Left ventricle myocardium inferior (tissue), 1 donor: ENCODE measurements around the gene FBXO31. TPM values are rescaled to one million over a fixed set of nuclear protein-coding genes. Genes with fewer than 3 reads are reported as not detected.

Experiments
- DNase-seq: peaks from one replicate; pipeline ENCODE4 v3.0.0-alpha.2; 2020
- H3K27ac ChIP-seq: fragments of 200-600 bp; replicated peaks from 2 replicates; pipeline ENCODE4 v1.8.0; 2021
- H3K27me3 ChIP-seq: fragments of 200-600 bp; 2 replicates; pipeline ENCODE4 v1.8.0; 2021; ENCODE audit warnings: low read depth
- H3K36me3 ChIP-seq: fragments of 200-600 bp; 2 replicates; pipeline ENCODE4 v1.8.0; 2021
- H3K4me1 ChIP-seq: fragments of 200-600 bp; 2 replicates; pipeline ENCODE4 v1.8.0; 2021
- H3K4me3 ChIP-seq: fragments of 200-600 bp; 2 replicates; pipeline ENCODE4 v1.8.0; 2021; ENCODE audit warnings: mild to moderate bottlenecking, moderate library complexity
- H3K9me3 ChIP-seq: fragments of 200-600 bp; replicated peaks from 2 replicates; pipeline ENCODE4 v1.8.0; 2021
- CTCF ChIP-seq: fragments of 200-600 bp; IDR thresholded peaks from 2 replicates; pipeline ENCODE4 v1.8.0; 2021; ENCODE audit warnings: antibody characterized with exemption, mild to moderate bottlenecking, borderline replicate concordance
- intact Hi-C: fragments of 100-400 bp; cut with micrococcal nuclease; formaldehyde crosslinking; loops from one replicate; pipeline ENCODE4 v1.11.0; 2022
- total RNA-seq: library from RNA; stranded (reverse); fragmentation: NEBNext Ultra II Directional; extraction: Animal tissue kit (Norgen Biotek cat#: 25700); gene quantifications from one replicate; pipeline ENCODE4 v1.2.1, GENCODE V29; 2021
- donor health status: DM: no; HTN: yes; CAD: no; lungs with severe emphysema.

The FBXO31 gene
- total RNA-seq, 1 donor from 2014 or later: 74.5 TPM

- no peak overlapping the region for H3K27ac ChIP-seq
- H3K4me3 ChIP-seq: no peak overlapping the region
- no peaks in the 10 kb centered on the region for H3K27me3 ChIP-seq
- TF ChIP-seq CTCF: no peak
- no peaks in the 10 kb centered on the region for H3K9me3 ChIP-seq
- intact Hi-C loops: no loop called here
- peaks cover 78% of the 10 kb centered on the region for H3K36me3 ChIP-seq
- peak; percentile 8 for DNase-seq
- no peaks in the 10 kb centered on the region for H3K4me1 ChIP-seq
Observed at GRCh38 chr16:87410530-87410929, 27.0 kb upstream of the FBXO31 start.

- H3K27ac ChIP-seq: no peak overlapping the region
- TF ChIP-seq CTCF: no peak
- no peaks in the 10 kb centered on the region for H3K27me3 ChIP-seq
- DNase-seq: peak; percentile 0
- H3K4me1 ChIP-seq: peaks cover 4% of the 10 kb centered on the region
- intact Hi-C loops: no loop called here
- peaks cover 78% of the 10 kb centered on the region for H3K36me3 ChIP-seq
- H3K9me3 ChIP-seq: no peaks in the 10 kb centered on the region
- no peak overlapping the region for H3K4me3 ChIP-seq
Observed at GRCh38 chr16:87409781-87410180, 26.2 kb upstream of the FBXO31 start.

- peaks cover 8% of the 10 kb centered on the region for H3K4me1 ChIP-seq
- no peak overlapping the region for H3K27ac ChIP-seq
- DNase-seq: peak; percentile 2
- intact Hi-C loops: no loop called here
- H3K9me3 ChIP-seq: no peaks in the 10 kb centered on the region
- H3K4me3 ChIP-seq: no peak overlapping the region
- TF ChIP-seq CTCF: no peak
- H3K36me3 ChIP-seq: peaks cover 78% of the 10 kb centered on the region
- H3K27me3 ChIP-seq: no peaks in the 10 kb centered on the region
Observed at GRCh38 chr16:87409153-87409552, 25.6 kb upstream of the FBXO31 start.

- intact Hi-C loops: no loop called here
- Histone ChIP-seq H3K27ac (peak overlapping the region; percentile 43), H3K27me3 (no peaks in the 10 kb centered on the region)
Observed at GRCh38 chr16:87407511-87408112, 24.0 kb upstream of the FBXO31 start.

GRCh38 chr16:87406495-87407088, 23.0 kb upstream of the FBXO31 start:
- H3K36me3 ChIP-seq: peaks cover 86% of the 10 kb centered on the region
- DNase-seq: peak; percentile 11
- intact Hi-C loops: no loop called here

More at GRCh38 chr16:87407511-87408112, 24.0 kb upstream of the FBXO31 start:
- DNase-seq: peak; percentile 44
- H3K9me3 ChIP-seq: no peaks in the 10 kb centered on the region
- no peak for TF ChIP-seq CTCF
- no peak overlapping the region for H3K4me3 ChIP-seq
- H3K4me1 ChIP-seq: peaks cover 8% of the 10 kb centered on the region
- H3K36me3 ChIP-seq: peaks cover 86% of the 10 kb centered on the region

More at GRCh38 chr16:87406495-87407088, 23.0 kb upstream of the FBXO31 start:
- Histone ChIP-seq H3K4me1 (peaks cover 8% of the 10 kb centered on the region), H3K27ac (peak overlapping the region; percentile 43), H3K9me3 (no peaks in the 10 kb centered on the region), H3K4me3 (no peak overlapping the region), H3K27me3 (no peaks in the 10 kb centered on the region)
- TF ChIP-seq CTCF: no peak
